Keratinocyte (primary cell): Measurements from ENCODE around the gene ROPN1. TPM values are rescaled to one million over a fixed set of nuclear protein-coding genes. Genes with fewer than 3 reads are reported as not detected.

Experiments used
- DNase-seq: peaks from one replicate; pipeline ENCODE4 v3.0.0-alpha.2; 2011; ENCODE audit warnings: low read depth, missing footprints, low spot score
- FAIRE-seq: peaks from 2 replicates; lab custom pipeline; 2011; peaks lifted over from hg19 to GRCh38; lab: Jason Lieb, UNC
- H2AFZ ChIP-seq: 2 replicates; pipeline ENCODE4 v1.6.0; 2012; ENCODE audit warnings: low read length, control low read depth, inconsistent platforms; ENCODE audit not compliant: control insufficient read depth
- H3K27ac ChIP-seq: 2 replicates; pipeline ENCODE4 v1.5.1; 2011; ENCODE audit warnings: low read length; ENCODE audit not compliant: control insufficient read depth, insufficient read depth
- H3K27me3 ChIP-seq: 3 replicates; pipeline ENCODE4 v1.6.0; 2011; ENCODE audit warnings: low read length; ENCODE audit not compliant: control insufficient read depth, insufficient read depth; ENCODE audit errors: extremely low read depth
- H3K36me3 ChIP-seq, 2 experiments: 2 replicates in 1 of 2; 3 replicates in 1 of 2; pipeline ENCODE4 v1.5.1; 2011; ENCODE audit warnings: low read length in 2 of 2, mild to moderate bottlenecking in 1 of 2; ENCODE audit not compliant: control insufficient read depth in 2 of 2, insufficient read depth in 2 of 2; ENCODE audit errors: extremely low read depth in 1 of 2
- H3K4me1 ChIP-seq: 3 replicates; pipeline ENCODE4 v1.5.1; 2011; ENCODE audit warnings: low read length; ENCODE audit not compliant: control insufficient read depth, insufficient read depth; ENCODE audit errors: extremely low read depth
- H3K4me2 ChIP-seq: 3 replicates; pipeline ENCODE4 v1.6.0; 2011; ENCODE audit warnings: low read depth, low read length; ENCODE audit not compliant: control insufficient read depth, insufficient read depth; ENCODE audit errors: extremely low read depth
- H3K4me3 ChIP-seq, 3 experiments: fragments of 200-600 bp in 1 of 3; sonication (generic) in 1 of 3; 2 replicates in 2 of 3; 3 replicates in 1 of 3; pipeline ENCODE4 v1.5.1; 2011 to 2016; ENCODE audit warnings: low read length in 3 of 3, mild to moderate bottlenecking in 3 of 3, control low read depth in 2 of 3, inconsistent platforms in 1 of 3, low read depth in 1 of 3, mixed read lengths in 1 of 3, mixed run types in 1 of 3, moderate library complexity in 1 of 3; ENCODE audit not compliant: control insufficient read depth in 2 of 3, insufficient read depth in 2 of 3; ENCODE audit errors: extremely low read depth in 1 of 3
- H3K79me2 ChIP-seq: 2 replicates; pipeline ENCODE4 v1.6.0; 2012; ENCODE audit warnings: low read length; ENCODE audit not compliant: control insufficient read depth, insufficient read depth
- H3K9ac ChIP-seq: 3 replicates; pipeline ENCODE4 v1.6.0; 2011; ENCODE audit warnings: low read length; ENCODE audit not compliant: control insufficient read depth, insufficient read depth; ENCODE audit errors: extremely low read depth
- H3K9me1 ChIP-seq: 3 replicates; pipeline ENCODE4 v1.6.0; 2011; ENCODE audit warnings: low read length; ENCODE audit not compliant: control insufficient read depth, insufficient read depth; ENCODE audit errors: extremely low read depth
- H3K9me3 ChIP-seq: 2 replicates; pipeline ENCODE4 v1.5.1; 2012; ENCODE audit warnings: low read depth, low read length; ENCODE audit not compliant: control insufficient read depth
- H4K20me1 ChIP-seq: 3 replicates; pipeline ENCODE4 v1.6.0; 2011; ENCODE audit warnings: low read length; ENCODE audit not compliant: control insufficient read depth, insufficient read depth; ENCODE audit errors: extremely low read depth
- CTCF ChIP-seq, 3 experiments: IDR thresholded peaks in 1 of 3; conservative IDR thresholded peaks in 1 of 3; optimal IDR thresholded peaks in 1 of 3; 2 replicates in 2 of 3; 3 replicates in 1 of 3; pipeline versions ENCODE3 to v1.5.1; 2011; ENCODE audit warnings: low read length in 3 of 3, mild to moderate bottlenecking in 3 of 3, moderate library complexity in 2 of 3, control low read depth in 1 of 3, inconsistent platforms in 1 of 3; ENCODE audit not compliant: insufficient read depth in 2 of 3; ENCODE audit errors: extremely low read depth in 1 of 3
- EZH2 ChIP-seq: IDR thresholded peaks from one replicate; pipeline ENCODE4 v1.6.1; 2012; ENCODE audit warnings: inconsistent platforms, mild to moderate bottlenecking, low read length, moderate library complexity
- dilution Hi-C: fragments of 300-500 bp; cut with MboI; formaldehyde crosslinking; loops from one replicate; pipeline ENCODE4 v1.7.0; 2020; ENCODE audit warnings: low sequenced_read_pairs; ENCODE audit not compliant: extremely low pct_ligation_motif_present
- polyA plus RNA-seq, 5 experiments: library from polyadenylated mRNA; depleted of rRNA in 3 of 5; stranded (reverse) in 3 of 5; stranded (forward) in 1 of 5; unstranded in 1 of 5; fragments of >200 nt; gene quantifications; 1 replicate in 1 of 5; 2 replicates in 3 of 5; 3 replicates in 1 of 5; pipeline versions ENCODE4 v1.2.1 to v1.2.3, GENCODE V29; 2011 to 2012; ENCODE audit warnings: missing spikeins in 2 of 5, low read depth in 1 of 5, low replicate concordance in 1 of 5

ROPN1 gene
- polyA plus RNA-seq, 1 donor (not counting 4 experiments of a cell fraction or from before 2014, with no cell fraction given), result 0.62 TPM

GRCh38 chr3:124033360-124034015 is 41.6 kb upstream of the ROPN1 start, which contains the start of gene KALRN:
Gene KALRN (plus strand): TSS chr3:124033369.
- H2AFZ ChIP-seq, result peak within 1 kb of the TSS; percentile 39
- peak within 1 kb of the TSS; percentile 39 to 82 (median 71) for H3K4me3 ChIP-seq
- no peak for DNase-seq
- TF ChIP-seq EZH2, result peak; percentile 95
- no peak for TF ChIP-seq CTCF (optimal IDR thresholded peaks at IDR 0.05 in 1 of 3, IDR thresholded peaks at IDR 0.05 in 1 of 3, conservative IDR thresholded peaks at IDR 0.05 in 1 of 3; ENCODE audit: extremely low read depth in 1 of 3, insufficient read depth in 2 of 3, low read length in 3 of 3)
- no peak for FAIRE-seq
- peak within 1 kb of the TSS; percentile 79 for H3K4me2 ChIP-seq
- no peaks in the 10 kb centered on the region for H3K9me1 ChIP-seq
- peaks cover 69% of the 10 kb centered on the region for H3K27me3 ChIP-seq
- no peaks in the 10 kb centered on the region for H3K36me3 ChIP-seq
- H4K20me1 ChIP-seq, result no peaks in the 10 kb centered on the region
- H3K79me2 ChIP-seq, result no peaks in the 10 kb centered on the region
- H3K9ac ChIP-seq, result peak within 1 kb of the TSS; percentile 56
- dilution Hi-C loops, result no loop called here
- H3K9me3 ChIP-seq, result no peaks in the 10 kb centered on the region
- H3K4me1 ChIP-seq, result peaks cover 4% of the 10 kb centered on the region
- H3K27ac ChIP-seq, result no peak within 1 kb of the TSS

GRCh38 chr3:124032881-124033359 is 41.0 kb upstream of the ROPN1 start:
- FAIRE-seq (no peak), DNase-seq (no peak)
- H2AFZ ChIP-seq, result peak overlapping the region; percentile 33
- no peaks in the 10 kb centered on the region for H4K20me1 ChIP-seq
- H3K27ac ChIP-seq, result no peak overlapping the region
- H3K79me2 ChIP-seq, result no peaks in the 10 kb centered on the region
- peaks cover 65% of the 10 kb centered on the region for H3K27me3 ChIP-seq
- no peaks in the 10 kb centered on the region for H3K36me3 ChIP-seq
- peaks cover 4% of the 10 kb centered on the region for H3K4me1 ChIP-seq
- H3K9me3 ChIP-seq, result no peaks in the 10 kb centered on the region
- peak overlapping the region; percentile 39 to 82 (median 71) for H3K4me3 ChIP-seq
- H3K9me1 ChIP-seq, result no peaks in the 10 kb centered on the region
- TF ChIP-seq CTCF (optimal IDR thresholded peaks at IDR 0.05 in 1 of 3, IDR thresholded peaks at IDR 0.05 in 1 of 3, conservative IDR thresholded peaks at IDR 0.05 in 1 of 3; ENCODE audit: extremely low read depth in 1 of 3, insufficient read depth in 2 of 3, low read length in 3 of 3) (peak in 2 of 3 experiments; percentile 74 to 75), EZH2 (no peak)
- peak overlapping the region; percentile 56 for H3K9ac ChIP-seq
- dilution Hi-C loops, result no loop called here
- peak overlapping the region; percentile 79 for H3K4me2 ChIP-seq
